RPMI8226 (cell line): ENCODE results near the gene TAF1B.
A peak's percentile ranks its signal among the peaks of the same experiment; 100 is the strongest.

Experiments used
- DNase-seq: peaks from one replicate; pipeline ENCODE4 v3.0.0-alpha.2; 2015

The TAF1B gene

GRCh38 chr2:9945596-9945995 lies 102.3 kb downstream of the TAF1B start:
- no peak for DNase-seq

GRCh38 chr2:9946076-9946475 lies 102.8 kb downstream of the TAF1B start:
- no peak for DNase-seq

- no peak for DNase-seq
Measured at GRCh38 chr2:9946818-9947217, 103.5 kb downstream of the TAF1B start.

GRCh38 chr2:9948721-9949120 lies 105.4 kb downstream of the TAF1B start:
- no peak for DNase-seq

GRCh38 chr2:9949239-9949991 lies 106.1 kb downstream of the TAF1B start:
- DNase-seq, result no peak

GRCh38 chr2:9949992-9950520 lies 106.8 kb downstream of the TAF1B start:
- DNase-seq, result no peak

GRCh38 chr2:9950521-9951271 lies 107.4 kb downstream of the TAF1B start:
- peak; percentile 64 for DNase-seq

GRCh38 chr2:9951272-9951521 lies 107.9 kb downstream of the TAF1B start:
- DNase-seq, result no peak

- peak; percentile 96 for DNase-seq
Measured at GRCh38 chr2:9951522-9952285, 108.4 kb downstream of the TAF1B start, which contains the start of gene GRHL1. Gene GRHL1, plus strand, starts transcription at chr2:9951693. Its CDS starts 141 bp downstream, at chr2:9951834.

GRCh38 chr2:9952286-9952737 lies 109.0 kb downstream of the TAF1B start:
- no peak for DNase-seq

- no peak for DNase-seq
Measured at GRCh38 chr2:9952856-9953503, 109.7 kb downstream of the TAF1B start.

- DNase-seq, result no peak
Measured at GRCh38 chr2:9954136-9954535, 110.9 kb downstream of the TAF1B start.

- no peak for DNase-seq
Measured at GRCh38 chr2:9958057-9958456, 114.8 kb downstream of the TAF1B start.

GRCh38 chr2:9959262-9959661 lies 116.0 kb downstream of the TAF1B start:
- DNase-seq, result no peak

GRCh38 chr2:9961013-9961412 lies 117.7 kb downstream of the TAF1B start:
- no peak for DNase-seq

- DNase-seq, result no peak
Measured at GRCh38 chr2:9964334-9964980, 121.2 kb downstream of the TAF1B start.

- DNase-seq, result peak; percentile 26
Measured at GRCh38 chr2:9965119-9965822, 122.0 kb downstream of the TAF1B start.

- peak; percentile 42 for DNase-seq
Measured at GRCh38 chr2:9966491-9967022, 123.3 kb downstream of the TAF1B start.

- DNase-seq, result peak; percentile 74
Measured at GRCh38 chr2:9967053-9967775, 123.9 kb downstream of the TAF1B start.
